ENCODE data around the gene ZNF547.
A peak's percentile ranks its signal among the peaks of the same experiment; 100 is the strongest.
"Not testable (repeated sequence)": the region's sequence is repeated elsewhere in the genome, so short reads cannot be mapped to it uniquely, and the experiment has no call there.

ZNF547 gene

GRCh38 chr19:57362997-57363687 lies at the start of gene ZNF547, which contains the start of gene TRAPPC2B:
Gene ZNF547, plus strand, starts transcription at chr19:57363551. Its CDS starts 5,005 bp downstream, at chr19:57368556.
Gene TRAPPC2B, plus strand, starts transcription at chr19:57363551. Its CDS starts 1,283 bp downstream, at chr19:57364834.
- DNase-seq, result peak; percentile 97

GRCh38 chr19:57314146-57314545 lies 49.2 kb upstream of the ZNF547 start:
- DNase-seq, result no peak

- no peak for DNase-seq
These were observed 45.8 kb upstream of the ZNF547 start for GRCh38 chr19:57317503-57317902.

GRCh38 chr19:57319869-57320179 lies 43.5 kb upstream of the ZNF547 start:
- no peak for DNase-seq

- DNase-seq, result peak; percentile 91
These were observed 42.9 kb upstream of the ZNF547 start, which contains the start of gene ZNF543 for GRCh38 chr19:57320180-57321084. Gene ZNF543, plus strand, starts transcription at chr19:57320472. Its CDS starts 382 bp downstream, at chr19:57320854.

GRCh38 chr19:57321116-57321515 lies 42.2 kb upstream of the ZNF547 start:
- no peak for DNase-seq

GRCh38 chr19:57321751-57322150 lies 41.6 kb upstream of the ZNF547 start:
- no peak for DNase-seq

- no peak for DNase-seq
These were observed 38.4 kb upstream of the ZNF547 start for GRCh38 chr19:57324992-57325391.

- no peak for DNase-seq
These were observed 35.4 kb upstream of the ZNF547 start for GRCh38 chr19:57327993-57328392.

GRCh38 chr19:57334191-57334590 lies 29.2 kb upstream of the ZNF547 start:
- no peak for DNase-seq

- no peak for DNase-seq
These were observed 24.5 kb upstream of the ZNF547 start for GRCh38 chr19:57338877-57339276.

GRCh38 chr19:57342582-57342981 lies 20.8 kb upstream of the ZNF547 start:
- no peak for DNase-seq

GRCh38 chr19:57348136-57348535 lies 15.2 kb upstream of the ZNF547 start:
- DNase-seq, result no peak

GRCh38 chr19:57350877-57351805 lies 12.2 kb upstream of the ZNF547 start, which contains the start of gene ZNF304:
Gene ZNF304, plus strand, starts transcription at chr19:57351271. Its CDS starts 394 bp downstream, at chr19:57351665.
- DNase-seq, result peak; percentile 74

- no peak for DNase-seq
These were observed 11.5 kb upstream of the ZNF547 start for GRCh38 chr19:57351867-57352266.

GRCh38 chr19:57355916-57356315 lies 7.4 kb upstream of the ZNF547 start:
- no peak for DNase-seq

- DNase-seq, result no peak
These were observed 5.9 kb upstream of the ZNF547 start for GRCh38 chr19:57357406-57357805.

- no peak for DNase-seq
These were observed 4.1 kb upstream of the ZNF547 start for GRCh38 chr19:57359300-57359699.

- no peak for DNase-seq
These were observed 932 bp upstream of the ZNF547 start for GRCh38 chr19:57362419-57362818.

- no peak for DNase-seq
These were observed 384 bp downstream of the ZNF547 start for GRCh38 chr19:57363688-57364181.

- no peak for DNase-seq
These were observed 3.4 kb downstream of the ZNF547 start for GRCh38 chr19:57366776-57367175.

GRCh38 chr19:57374179-57374578 lies 10.8 kb downstream of the ZNF547 start:
- DNase-seq, result no peak

- not testable (repeated sequence) for DNase-seq
These were observed 11.3 kb downstream of the ZNF547 start for GRCh38 chr19:57374647-57375046.

Data from stimulated activated CD4-positive, alpha-beta T cell treated with anti-CD3 and anti-CD28 coated beads, Interleukin-12 subunit alpha, Interleukin-12 subunit beta, amount 100 ng/mL, for 4 hours (primary cell).